Fibroblast of pulmonary artery (primary cell): ENCODE measurements around the gene PLCH1.

Experiments
- DNase-seq: peaks from one replicate; pipeline ENCODE4 v3.0.0-alpha.2; 2010; ENCODE audit warnings: low read depth
- H3K4me3 ChIP-seq: replicated peaks from 2 replicates; pipeline ENCODE4 v1.5.1; 2011; ENCODE audit warnings: low read depth, mild to moderate bottlenecking, control low read depth, low read length, moderate library complexity
- CTCF ChIP-seq: IDR thresholded peaks from 2 replicates; pipeline ENCODE4 v1.5.1; 2011; ENCODE audit warnings: mild to moderate bottlenecking, control low read depth, low read length, inconsistent platforms; ENCODE audit errors: missing control alignments

PLCH1 gene

GRCh38 chr3:155525324-155525833 lies 219.5 kb downstream of the PLCH1 start:
- DNase-seq = no peak
- H3K4me3 ChIP-seq = no peak overlapping the region
- no peak for TF ChIP-seq CTCF

- TF ChIP-seq CTCF = no peak
- DNase-seq = no peak
- no peak overlapping the region for H3K4me3 ChIP-seq
Observed at GRCh38 chr3:155520463-155520862, 224.4 kb downstream of the PLCH1 start.

- TF ChIP-seq CTCF = no peak
- no peak for DNase-seq
Observed at GRCh38 chr3:155519078-155519477, 225.8 kb downstream of the PLCH1 start.

GRCh38 chr3:155517903-155518302 lies 227.0 kb downstream of the PLCH1 start:
- H3K4me3 ChIP-seq = no peak overlapping the region
- TF ChIP-seq CTCF = no peak
- DNase-seq = no peak

More at GRCh38 chr3:155519078-155519477, 225.8 kb downstream of the PLCH1 start:
- H3K4me3 ChIP-seq = no peak overlapping the region

- TF ChIP-seq CTCF = no peak
- no peak for DNase-seq
- H3K4me3 ChIP-seq = no peak overlapping the region
Observed at GRCh38 chr3:155516439-155516838, 228.4 kb downstream of the PLCH1 start.

- no peak overlapping the region for H3K4me3 ChIP-seq
- DNase-seq = no peak
- no peak for TF ChIP-seq CTCF
Observed at GRCh38 chr3:155512867-155513261, 232.0 kb downstream of the PLCH1 start.

GRCh38 chr3:155512175-155512866 lies 232.6 kb downstream of the PLCH1 start:
- DNase-seq = no peak
- no peak for TF ChIP-seq CTCF
- no peak overlapping the region for H3K4me3 ChIP-seq
